Activated naive CD4-positive, alpha-beta T cell treated with anti-CD3 and anti-CD28 coated beads, Interleukin-2, amount 50 U/mL, for 72 hours (primary cell): Measurements from ENCODE around the gene CYP19A1. TPM values are rescaled to one million over a fixed set of nuclear protein-coding genes. Genes with fewer than 3 reads are reported as not detected.

ENCODE experiments used
- ATAC-seq, 2 donors: fragments of 150-1000 bp; cut with Tn5 transposase; 2 replicates each; pipeline ENCODE4 v1.10.0; 2021; ENCODE audit warnings: mild to moderate bottlenecking in 2 of 2, moderate library complexity in 2 of 2
- DNase-seq, 2 donors: peaks; one replicate each; pipeline ENCODE4 v3.0.0; 2021 to 2022; ENCODE audit warnings: low spot score in 2 of 2
- H3K27ac Mint-ChIP-seq, 2 donors: one replicate each; pipeline ENCODE4 v1.8.0; 2022; ENCODE audit warnings: mild to moderate bottlenecking in 2 of 2, mixed read lengths in 2 of 2
- H3K36me3 Mint-ChIP-seq, 2 donors: one replicate each; pipeline ENCODE4 v1.8.0; 2022; ENCODE audit warnings: mixed read lengths in 2 of 2
- H3K9me3 Mint-ChIP-seq, 2 donors: one replicate each; pipeline ENCODE4 v1.8.0; 2022; ENCODE audit warnings: mixed read lengths in 2 of 2
- total RNA-seq, 2 donors: library from RNA; stranded (reverse); gene quantifications; one replicate each; pipeline ENCODE4 v1.2.3, GENCODE V29; 2022

Gene CYP19A1
- total RNA-seq = 1 to 10 TPM in 1 of 2 donors, under 1 TPM in 1; 0.75 to 1.3 TPM

- no peaks in the 10 kb centered on the region for H3K36me3 Mint-ChIP-seq
- DNase-seq (no peak), ATAC-seq (no peak)
- no peak within 1 kb of the TSS for H3K27ac Mint-ChIP-seq
- no peaks in the 10 kb centered on the region for H3K9me3 Mint-ChIP-seq
Observed at GRCh38 chr15:51338496-51338895, at the start of gene CYP19A1. CYP19A1 (minus strand) TSS chr15:51338596; CDS start chr15:51242912, 95,684 bp downstream.

- ATAC-seq (no peak), DNase-seq (no peak)
- no peak overlapping the region for H3K27ac Mint-ChIP-seq
- H3K9me3 Mint-ChIP-seq = no peaks in the 10 kb centered on the region
- H3K36me3 Mint-ChIP-seq = no peaks in the 10 kb centered on the region
Observed at GRCh38 chr15:51387699-51388041, 49.3 kb upstream of the CYP19A1 start.

GRCh38 chr15:51386960-51387698 lies 48.7 kb upstream of the CYP19A1 start:
- ATAC-seq = no peak
- Mint-ChIP-seq H3K36me3 (no peaks in the 10 kb centered on the region), H3K27ac (peak overlapping the region; percentile 17 to 26), H3K9me3 (no peaks in the 10 kb centered on the region)
- DNase-seq = no peak

- DNase-seq = no peak
- no peak for ATAC-seq
- Mint-ChIP-seq H3K27ac (peak overlapping the region in 1 of 2 donors; percentile 26), H3K9me3 (no peaks in the 10 kb centered on the region), H3K36me3 (no peaks in the 10 kb centered on the region)
Observed at GRCh38 chr15:51386486-51386885, 48.1 kb upstream of the CYP19A1 start.

- no peak for ATAC-seq
- DNase-seq = no peak
- H3K27ac Mint-ChIP-seq = peak overlapping the region in 1 of 2 donors; percentile 26
- no peaks in the 10 kb centered on the region for H3K9me3 Mint-ChIP-seq
- H3K36me3 Mint-ChIP-seq = no peaks in the 10 kb centered on the region
Observed at GRCh38 chr15:51386029-51386428, 47.6 kb upstream of the CYP19A1 start.

GRCh38 chr15:51382787-51383186 lies 44.4 kb upstream of the CYP19A1 start:
- ATAC-seq = no peak
- no peaks in the 10 kb centered on the region for H3K36me3 Mint-ChIP-seq
- no peaks in the 10 kb centered on the region for H3K9me3 Mint-ChIP-seq
- H3K27ac Mint-ChIP-seq = no peak overlapping the region
- no peak for DNase-seq

GRCh38 chr15:51380999-51381806 lies 42.8 kb upstream of the CYP19A1 start:
- no peak overlapping the region for H3K27ac Mint-ChIP-seq
- ATAC-seq = peak; percentile 75 to 81
- no peaks in the 10 kb centered on the region for H3K36me3 Mint-ChIP-seq
- peak in 1 of 2 donors; percentile 32 for DNase-seq
- H3K9me3 Mint-ChIP-seq = no peaks in the 10 kb centered on the region

- ATAC-seq (no peak), DNase-seq (no peak)
Observed at GRCh38 chr15:51379390-51379789, 41.0 kb upstream of the CYP19A1 start.

GRCh38 chr15:51378406-51378805 lies 40.0 kb upstream of the CYP19A1 start:
- ATAC-seq = no peak
- no peak for DNase-seq
- H3K9me3 Mint-ChIP-seq = no peaks in the 10 kb centered on the region
- no peak overlapping the region for H3K27ac Mint-ChIP-seq
- H3K36me3 Mint-ChIP-seq = no peaks in the 10 kb centered on the region

More at GRCh38 chr15:51379390-51379789, 41.0 kb upstream of the CYP19A1 start:
- Mint-ChIP-seq H3K36me3 (no peaks in the 10 kb centered on the region), H3K27ac (no peak overlapping the region), H3K9me3 (no peaks in the 10 kb centered on the region)

- Mint-ChIP-seq H3K9me3 (no peaks in the 10 kb centered on the region), H3K27ac (no peak overlapping the region), H3K36me3 (no peaks in the 10 kb centered on the region)
- no peak for DNase-seq
- no peak for ATAC-seq
Observed at GRCh38 chr15:51377038-51377786, 38.8 kb upstream of the CYP19A1 start.

GRCh38 chr15:51375966-51376640 lies 37.7 kb upstream of the CYP19A1 start:
- no peaks in the 10 kb centered on the region for H3K9me3 Mint-ChIP-seq
- H3K27ac Mint-ChIP-seq = no peak overlapping the region
- ATAC-seq = no peak
- no peaks in the 10 kb centered on the region for H3K36me3 Mint-ChIP-seq
- no peak for DNase-seq

- ATAC-seq = no peak
- Mint-ChIP-seq H3K27ac (no peak overlapping the region), H3K9me3 (no peaks in the 10 kb centered on the region), H3K36me3 (no peaks in the 10 kb centered on the region)
- DNase-seq = no peak
Observed at GRCh38 chr15:51374131-51374530, 35.7 kb upstream of the CYP19A1 start.

- no peaks in the 10 kb centered on the region for H3K36me3 Mint-ChIP-seq
- ATAC-seq = no peak
- no peak for DNase-seq
- no peak overlapping the region for H3K27ac Mint-ChIP-seq
- no peaks in the 10 kb centered on the region for H3K9me3 Mint-ChIP-seq
Observed at GRCh38 chr15:51371266-51371665, 32.9 kb upstream of the CYP19A1 start.

GRCh38 chr15:51369451-51369761 lies 31.0 kb upstream of the CYP19A1 start:
- Mint-ChIP-seq H3K9me3 (no peaks in the 10 kb centered on the region), H3K27ac (no peak overlapping the region), H3K36me3 (no peaks in the 10 kb centered on the region)
- DNase-seq (no peak), ATAC-seq (no peak)

GRCh38 chr15:51368751-51369450 lies 30.5 kb upstream of the CYP19A1 start:
- no peak for DNase-seq
- Mint-ChIP-seq H3K9me3 (no peaks in the 10 kb centered on the region), H3K36me3 (no peaks in the 10 kb centered on the region), H3K27ac (no peak overlapping the region)
- no peak for ATAC-seq

- Mint-ChIP-seq H3K9me3 (no peaks in the 10 kb centered on the region), H3K27ac (peak overlapping the region in 1 of 2 donors; percentile 62), H3K36me3 (no peaks in the 10 kb centered on the region)
- DNase-seq = no peak
- ATAC-seq = no peak
Observed at GRCh38 chr15:51368307-51368706, 29.9 kb upstream of the CYP19A1 start.
